Measurements from ENCODE around the gene IFFO2. TPM values are rescaled to one million over a fixed set of nuclear protein-coding genes. Genes with fewer than 3 reads are reported as not detected.
A peak's percentile ranks its signal among the peaks of the same experiment; 100 is the strongest.

The IFFO2 gene
- total RNA-seq, 1 experiment from 2014 or later = 15.6 TPM

DNA sequence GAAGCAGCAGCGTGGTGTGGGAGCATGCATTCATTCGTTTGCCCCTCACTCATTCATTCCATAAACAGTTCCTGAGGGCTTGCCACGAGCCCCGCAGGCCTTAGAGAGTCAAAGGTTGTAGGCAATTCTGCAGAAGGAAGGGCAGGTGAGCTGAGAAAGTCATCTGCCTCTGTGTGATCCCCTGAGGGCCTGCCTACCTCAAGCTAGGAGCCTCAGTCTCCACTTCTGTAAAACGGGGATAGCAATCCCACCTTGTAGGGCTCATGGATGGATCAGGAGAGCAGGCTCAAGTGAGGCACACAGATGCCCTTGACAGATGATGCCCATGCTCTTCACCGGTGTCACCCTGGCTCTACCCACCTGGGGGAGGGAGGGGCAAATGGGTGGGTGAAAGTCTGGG is 27.5 kb downstream of the IFFO2 start (continued):
- TF ChIP-seq, protein P1, sequence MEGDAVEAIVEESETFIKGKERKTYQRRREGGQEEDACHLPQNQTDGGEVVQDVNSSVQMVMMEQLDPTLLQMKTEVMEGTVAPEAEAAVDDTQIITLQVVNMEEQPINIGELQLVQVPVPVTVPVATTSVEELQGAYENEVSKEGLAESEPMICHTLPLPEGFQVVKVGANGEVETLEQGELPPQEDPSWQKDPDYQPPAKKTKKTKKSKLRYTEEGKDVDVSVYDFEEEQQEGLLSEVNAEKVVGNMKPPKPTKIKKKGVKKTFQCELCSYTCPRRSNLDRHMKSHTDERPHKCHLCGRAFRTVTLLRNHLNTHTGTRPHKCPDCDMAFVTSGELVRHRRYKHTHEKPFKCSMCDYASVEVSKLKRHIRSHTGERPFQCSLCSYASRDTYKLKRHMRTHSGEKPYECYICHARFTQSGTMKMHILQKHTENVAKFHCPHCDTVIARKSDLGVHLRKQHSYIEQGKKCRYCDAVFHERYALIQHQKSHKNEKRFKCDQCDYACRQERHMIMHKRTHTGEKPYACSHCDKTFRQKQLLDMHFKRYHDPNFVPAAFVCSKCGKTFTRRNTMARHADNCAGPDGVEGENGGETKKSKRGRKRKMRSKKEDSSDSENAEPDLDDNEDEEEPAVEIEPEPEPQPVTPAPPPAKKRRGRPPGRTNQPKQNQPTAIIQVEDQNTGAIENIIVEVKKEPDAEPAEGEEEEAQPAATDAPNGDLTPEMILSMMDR (IDR thresholded peaks at IDR 0.05 in 2 of 3, conservative IDR thresholded peaks at IDR 0.05 in 1 of 3; ENCODE audit: borderline replicate concordance in 1 of 3, insufficient read depth in 1 of 3, low read depth in 2 of 3, low read length in 2 of 3) = no peak

DNA sequence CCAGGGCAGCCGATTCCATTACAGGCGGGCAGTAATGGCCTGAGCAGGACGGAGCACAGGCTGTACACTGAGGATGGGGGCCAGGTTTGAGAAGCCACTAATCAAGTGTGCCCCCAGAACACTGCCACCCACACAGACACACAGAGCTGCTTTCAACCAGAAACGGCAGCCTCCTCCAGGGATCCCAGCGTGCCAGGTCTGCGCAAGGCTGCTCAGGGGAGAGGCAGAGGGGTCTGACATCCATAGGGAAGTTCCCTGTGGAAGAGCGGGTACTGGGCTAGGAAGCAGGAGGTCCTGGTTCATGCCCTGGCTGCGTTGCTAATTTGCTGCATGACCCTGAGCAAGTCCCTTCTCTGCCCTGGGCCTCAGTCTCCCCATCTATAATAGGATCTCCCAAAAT is 28.1 kb downstream of the IFFO2 start:
- H3K4me1 ChIP-seq (ENCODE audit: control insufficient read depth in 1 of 2, insufficient read depth in 2 of 2, low read length in 2 of 2) = peaks cover 30 to 86% of the 10 kb centered on the region in 2 experiments
- TF ChIP-seq ELF1 (IDR thresholded peaks at IDR 0.05; ENCODE audit: borderline replicate concordance, low read depth) (no peak), FOSL1 (IDR thresholded peaks at IDR 0.05; ENCODE audit: low read depth) (no peak), YY1 (IDR thresholded peaks at IDR 0.05; ENCODE audit: extremely low read depth, insufficient replicate concordance, low read depth, low read length) (no peak), ZBTB33 (IDR thresholded peaks at IDR 0.05; ENCODE audit: extremely low read depth, insufficient replicate concordance, low read length) (no peak)
- H3K27ac ChIP-seq (ENCODE audit: low read depth, low read length) = no peak overlapping the region; the same call in 1 of the 2 replicates
- H3K36me3 ChIP-seq (ENCODE audit: control insufficient read depth in 1 of 2, insufficient read depth in 2 of 2, low read length in 2 of 2) = no peaks in the 10 kb centered on the region
- no peaks in the 10 kb centered on the region for H4K20me1 ChIP-seq (ENCODE audit: insufficient read depth)
- H3K79me2 ChIP-seq (ENCODE audit: insufficient read depth, low read length) = peaks cover 92% of the 10 kb centered on the region
- H3K9ac ChIP-seq (ENCODE audit: low read length) = peak overlapping the region; percentile 88
- H3K27me3 ChIP-seq (ENCODE audit: insufficient read depth, low read length) = no peaks in the 10 kb centered on the region
- intact Hi-C loops (cut with micrococcal nuclease) = no loop called here
- BruUV-seq (replicated peaks) = no TSS peak
- ATAC-seq = no peak
- DNase-seq (ENCODE audit: low read depth, low spot score) = no peak
- no peak overlapping the region for H2AFZ ChIP-seq (ENCODE audit: low read depth, low read length, poor library complexity, severe bottlenecking)
- RAD21 ChIA-PET (ENCODE audit: low non-redundant PET in 1 of 2, low total read pairs in 2 of 2, uncharacterized antibody in 2 of 2, unreplicated experiment in 2 of 2) = no interaction called here
- H3K4me2 ChIP-seq (ENCODE audit: low read length) = peak overlapping the region; percentile 100
- H3K4me3 ChIP-seq (replicated peaks in 1 of 2; ENCODE audit: low read depth in 1 of 2, low read length in 2 of 2) = no peak overlapping the region
- POLR2A ChIA-PET = interaction anchor here (3.1 kb wide), 1 partner anchor 10 kb away, joined by 13 read pairs; no protein-coding TSS in a partner anchor
- CTCF ChIA-PET = interaction anchor here (1.6 to 4.8 kb wide), 2 partner anchors 15 to 26 kb away, joined by 6 to 36 read pairs; partner anchors contain the start of gene ALDH4A1
- H3K9me3 ChIP-seq (ENCODE audit: control insufficient read depth in 1 of 2, insufficient read depth in 1 of 2, low read depth in 1 of 2, low read length in 2 of 2) = no peaks in the 10 kb centered on the region
- no peaks in the 10 kb centered on the region for H3K9me2 ChIP-seq (ENCODE audit: insufficient read depth)
